Nephron (organoid): ENCODE results near the gene GRIK4.

Experiments used
- H3K27ac Mint-ChIP-seq, 3 experiments: 2 replicates each; pipeline ENCODE4 v1.8.0; 2020; ENCODE audit warnings: mixed read lengths in 3 of 3, mild to moderate bottlenecking in 2 of 3, moderate library complexity in 1 of 3
- H3K27me3 Mint-ChIP-seq: 2 replicates; pipeline ENCODE4 v1.8.0; 2021; ENCODE audit warnings: low read depth, mild to moderate bottlenecking, moderate library complexity, mixed read lengths
- H3K36me3 Mint-ChIP-seq: 2 replicates; pipeline ENCODE4 v1.8.0; 2020; ENCODE audit warnings: low read depth, mixed read lengths
- H3K4me1 Mint-ChIP-seq: 2 replicates; pipeline ENCODE4 v1.8.0; 2020; ENCODE audit warnings: mixed read lengths
- H3K4me3 Mint-ChIP-seq, 3 experiments: 2 replicates each; pipeline ENCODE4 v1.8.0; 2020; ENCODE audit warnings: mild to moderate bottlenecking in 3 of 3, mixed read lengths in 3 of 3, moderate library complexity in 2 of 3
- H3K9me3 Mint-ChIP-seq: 2 replicates; pipeline ENCODE4 v1.8.0; 2020; ENCODE audit warnings: mixed read lengths
- CTCF ChIP-seq, 3 experiments: fragments of 200-600 bp; sonication (generic); IDR thresholded peaks; one replicate each; pipeline ENCODE4 v1.5.0; 2021; ENCODE audit warnings: antibody characterized with exemption in 3 of 3; ENCODE audit not compliant: unreplicated experiment in 3 of 3

The GRIK4 gene

GRCh38 chr11:120587299-120587698 is 75.8 kb downstream of the GRIK4 start:
- H3K27me3 Mint-ChIP-seq, result peaks cover 18% of the 10 kb centered on the region
- H3K9me3 Mint-ChIP-seq, result peaks cover 12% of the 10 kb centered on the region
- no peaks in the 10 kb centered on the region for H3K36me3 Mint-ChIP-seq
- no peak for TF ChIP-seq CTCF (IDR thresholded peaks at IDR 0.05; ENCODE audit: unreplicated experiment in 3 of 3)
- H3K27ac Mint-ChIP-seq, result no peak overlapping the region
- H3K4me3 Mint-ChIP-seq, result no peak overlapping the region
- no peaks in the 10 kb centered on the region for H3K4me1 Mint-ChIP-seq

GRCh38 chr11:120589376-120589775 is 77.8 kb downstream of the GRIK4 start:
- Mint-ChIP-seq H3K4me1 (no peaks in the 10 kb centered on the region), H3K36me3 (no peaks in the 10 kb centered on the region), H3K4me3 (no peak overlapping the region), H3K27me3 (peaks cover 23% of the 10 kb centered on the region), H3K9me3 (no peaks in the 10 kb centered on the region), H3K27ac (no peak overlapping the region)
- no peak for TF ChIP-seq CTCF (IDR thresholded peaks at IDR 0.05; ENCODE audit: unreplicated experiment in 3 of 3)

- Mint-ChIP-seq H3K36me3 (no peaks in the 10 kb centered on the region), H3K4me1 (no peaks in the 10 kb centered on the region), H3K4me3 (no peak overlapping the region), H3K27me3 (peaks cover 31% of the 10 kb centered on the region), H3K9me3 (no peaks in the 10 kb centered on the region), H3K27ac (no peak overlapping the region)
- no peak for TF ChIP-seq CTCF (IDR thresholded peaks at IDR 0.05; ENCODE audit: unreplicated experiment in 3 of 3)
These were observed 78.9 kb downstream of the GRIK4 start for GRCh38 chr11:120590472-120590871.

- Mint-ChIP-seq H3K27me3 (peaks cover 45% of the 10 kb centered on the region), H3K36me3 (no peaks in the 10 kb centered on the region), H3K27ac (no peak overlapping the region), H3K4me3 (no peak overlapping the region), H3K4me1 (peaks cover 9% of the 10 kb centered on the region), H3K9me3 (no peaks in the 10 kb centered on the region)
- TF ChIP-seq CTCF (IDR thresholded peaks at IDR 0.05; ENCODE audit: unreplicated experiment in 3 of 3), result no peak
These were observed 83.2 kb downstream of the GRIK4 start for GRCh38 chr11:120594746-120595145.

GRCh38 chr11:120595557-120595956 is 84.0 kb downstream of the GRIK4 start:
- peaks cover 9% of the 10 kb centered on the region for H3K4me1 Mint-ChIP-seq
- no peaks in the 10 kb centered on the region for H3K36me3 Mint-ChIP-seq
- no peaks in the 10 kb centered on the region for H3K9me3 Mint-ChIP-seq

More at GRCh38 chr11:120595557-120595956, 84.0 kb downstream of the GRIK4 start:
- TF ChIP-seq CTCF (IDR thresholded peaks at IDR 0.05; ENCODE audit: unreplicated experiment in 3 of 3), result no peak
- H3K27me3 Mint-ChIP-seq, result peaks cover 45% of the 10 kb centered on the region
- no peak overlapping the region for H3K27ac Mint-ChIP-seq
- H3K4me3 Mint-ChIP-seq, result no peak overlapping the region
